B cell (primary cell): ENCODE results near the gene ATXN7. TPM values are rescaled to one million over a fixed set of nuclear protein-coding genes. Genes with fewer than 3 reads are reported as not detected.

ENCODE experiments used
- ATAC-seq: fragments of 200-7000 bp; cut with Tn5 transposase; one replicate; pipeline ENCODE4 v1.10.0; 2021; ENCODE audit warnings: low read depth, mild to moderate bottlenecking, moderate number of reproducible peaks, moderate library complexity
- CTCF ChIA-PET: fragments of 350-600 bp; sonication (Branson Sonifier 250); formaldehyde crosslinking; loops from one replicate; lab custom pipeline; 2021; ENCODE audit warnings: antibody characterized with exemption, inconsistent platforms; lab: Charles Lee
- POLR2A ChIA-PET: fragments of 350-600 bp; sonication (Branson Sonifier 250); formaldehyde crosslinking; loops from one replicate; lab custom pipeline; 2021; ENCODE audit warnings: antibody characterized with exemption; lab: Charles Lee
- DNase-seq: peaks from one replicate; pipeline ENCODE4 v3.0.0; 2013
- H2AFZ ChIP-seq: 2 replicates; pipeline ENCODE4 v1.6.1; 2012; ENCODE audit warnings: mild to moderate bottlenecking, low read depth, low read length; ENCODE audit not compliant: insufficient read depth, poor library complexity, severe bottlenecking
- H3K27ac ChIP-seq, 2 donors: 1 replicate in 1 of 2; 2 replicates in 1 of 2; pipeline ENCODE4 v1.5.1; 2012 to 2013; ENCODE audit warnings: low read length in 2 of 2, mild to moderate bottlenecking in 2 of 2, moderate library complexity in 1 of 2
- H3K27me3 ChIP-seq, 4 experiments: fragments of 200-600 bp in 1 of 4; sonication (generic) in 1 of 4; replicated peaks in 1 of 4; 1 replicate in 2 of 4; 2 replicates in 2 of 4; pipeline versions ENCODE4 v1.6.1 to v1.7.0; 2013 to 2016; ENCODE audit warnings: low read length in 3 of 4, mild to moderate bottlenecking in 2 of 4, mixed read lengths in 1 of 4, moderate library complexity in 1 of 4; ENCODE audit not compliant: insufficient read depth in 4 of 4, control insufficient read depth in 3 of 4; ENCODE audit errors: control extremely low read depth in 1 of 4
- H3K36me3 ChIP-seq, 2 experiments: replicated peaks in 1 of 2; 1 replicate in 1 of 2; 2 replicates in 1 of 2; pipeline versions ENCODE4 v1.6.1 to v1.7.1; 2013; ENCODE audit warnings: low read length in 1 of 2; ENCODE audit not compliant: insufficient read depth in 2 of 2, control insufficient read depth in 1 of 2; ENCODE audit errors: control extremely low read depth in 1 of 2, extremely low read depth in 1 of 2
- H3K4me1 ChIP-seq, 2 donors: fragments of 200-600 bp in 1 of 2; sonication (generic) in 1 of 2; 1 replicate in 1 of 2; 2 replicates in 1 of 2; pipeline versions ENCODE4 v1.5.1 to v1.6.1; 2013 to 2017; ENCODE audit warnings: low read length in 2 of 2; ENCODE audit not compliant: control insufficient read depth in 2 of 2, insufficient read depth in 2 of 2
- H3K4me2 ChIP-seq: replicated peaks from 2 replicates; pipeline ENCODE3; 2012; ENCODE audit warnings: mild to moderate bottlenecking, low read depth, low read length; ENCODE audit not compliant: poor library complexity, severe bottlenecking
- H3K4me3 ChIP-seq, 5 experiments: fragments of 200-600 bp in 1 of 5; sonication (generic) in 1 of 5; 1 replicate in 3 of 5; 2 replicates in 2 of 5; pipeline versions ENCODE4 v1.5.1 to v1.7.0; 2011 to 2016; ENCODE audit warnings: low read length in 4 of 5, mild to moderate bottlenecking in 4 of 5, low read depth in 2 of 5, control low read depth in 1 of 5, moderate library complexity in 1 of 5; ENCODE audit not compliant: insufficient read depth in 1 of 5; ENCODE audit errors: control extremely low read depth in 1 of 5, extremely low read depth in 1 of 5
- H3K79me2 ChIP-seq: fragments of 200-600 bp; sonication (generic); one replicate; pipeline ENCODE4 v1.6.0; 2016; ENCODE audit warnings: low read length; ENCODE audit not compliant: control insufficient read depth, insufficient read depth
- H3K9ac ChIP-seq: fragments of 200-600 bp; sonication (generic); 2 replicates; pipeline ENCODE4 v1.6.1; 2017; ENCODE audit warnings: mild to moderate bottlenecking, low read length, moderate library complexity
- H3K9me3 ChIP-seq, 3 donors: one replicate each; pipeline versions ENCODE4 v1.6.1 to v1.7.1; 2013; ENCODE audit warnings: low read length in 2 of 3; ENCODE audit not compliant: control insufficient read depth in 2 of 3, insufficient read depth in 1 of 3; ENCODE audit errors: control extremely low read depth in 1 of 3
- H4K20me1 ChIP-seq: 2 replicates; pipeline ENCODE4 v1.6.0; 2012; ENCODE audit warnings: mild to moderate bottlenecking, low read length; ENCODE audit not compliant: insufficient read depth, control insufficient read depth, poor library complexity, severe bottlenecking
- H3K27ac Mint-ChIP-seq: one replicate; pipeline ENCODE4 v1.8.0; 2021; ENCODE audit warnings: mixed read lengths
- H3K27me3 Mint-ChIP-seq: one replicate; pipeline ENCODE4 v1.8.0; 2021; ENCODE audit warnings: mixed read lengths
- H3K4me1 Mint-ChIP-seq: one replicate; pipeline ENCODE4 v1.8.0; 2021; ENCODE audit warnings: mixed read lengths
- H3K4me3 Mint-ChIP-seq: one replicate; pipeline ENCODE4 v1.8.0; 2021; ENCODE audit warnings: mixed read lengths
- H3K9me3 Mint-ChIP-seq: one replicate; pipeline ENCODE4 v1.8.0; 2022; ENCODE audit warnings: mixed read lengths; ENCODE audit not compliant: insufficient read depth
- EZH2 ChIP-seq: IDR thresholded peaks from 2 replicates; pipeline ENCODE4 v1.6.1; 2012; ENCODE audit warnings: borderline replicate concordance, low read depth, mild to moderate bottlenecking, moderate library complexity, low read length; ENCODE audit not compliant: insufficient read depth, poor library complexity, severe bottlenecking
- WGBS: methylation state at CpG from one replicate; pipeline ENCODE4 v1.1.5; 2013; ENCODE audit warnings: missing lambda C conversion rate; ENCODE audit not compliant: insufficient coverage; 5-methylcytosine and 5-hydroxymethylcytosine counted together
- intact Hi-C: fragments of 100-400 bp; cut with micrococcal nuclease; formaldehyde crosslinking; loops from one replicate; pipeline ENCODE4 v1.10.0; 2022
- polyA plus RNA-seq: library from polyadenylated mRNA; depleted of rRNA; stranded (reverse); fragments of >200 nt; gene quantifications from 2 replicates; pipeline ENCODE4 v1.2.3, GENCODE V29; 2012
- total RNA-seq, 2 donors: library from RNA; stranded (reverse); fragments of 120-200 nt in 1 of 2; gene quantifications; 1 replicate in 1 of 2; 2 replicates in 1 of 2; pipeline versions ENCODE4 v1.2.3 to v1.2.4, GENCODE V29; 2013 to 2022
- TF ChIP-seq, protein P1 (sequence below): fragments of 200-600 bp; IDR thresholded peaks from one replicate; pipeline ENCODE4 v1.8.0; 2022; ENCODE audit warnings: antibody characterized with exemption, mild to moderate bottlenecking

ATXN7 gene
- total and polyA plus RNA-seq, 2 donors (not counting 1 experiment from before 2014, with no cell fraction given): 18.1 to 74.3 TPM

GRCh38 chr3:64000453-64001055 lies 136.9 kb downstream of the ATXN7 start:
- Mint-ChIP-seq H3K9me3 (no peaks in the 10 kb centered on the region), H3K27me3 (no peaks in the 10 kb centered on the region), H3K27ac (no peak overlapping the region), H3K4me3 (no peak overlapping the region), H3K4me1 (no peaks in the 10 kb centered on the region)
- H3K4me3 ChIP-seq: no peak overlapping the region
- peaks cover 8% of the 10 kb centered on the region for H3K79me2 ChIP-seq
- H3K27ac ChIP-seq: no peak overlapping the region
- no peaks in the 10 kb centered on the region for H3K27me3 ChIP-seq
- H3K4me2 ChIP-seq: no peak overlapping the region
- H4K20me1 ChIP-seq: no peaks in the 10 kb centered on the region
- ATAC-seq: no peak
- H2AFZ ChIP-seq: no peak overlapping the region
- no peaks in the 10 kb centered on the region for H3K9me3 ChIP-seq
- POLR2A ChIA-PET: no interaction called here
- intact Hi-C loops: no loop called here
- CTCF ChIA-PET: interaction anchor here (0.7 kb wide), 1 partner anchor 39 kb away, joined by 3 read pairs; no protein-coding TSS in a partner anchor
- TF ChIP-seq EZH2: no peak
- TF ChIP-seq, protein P1, sequence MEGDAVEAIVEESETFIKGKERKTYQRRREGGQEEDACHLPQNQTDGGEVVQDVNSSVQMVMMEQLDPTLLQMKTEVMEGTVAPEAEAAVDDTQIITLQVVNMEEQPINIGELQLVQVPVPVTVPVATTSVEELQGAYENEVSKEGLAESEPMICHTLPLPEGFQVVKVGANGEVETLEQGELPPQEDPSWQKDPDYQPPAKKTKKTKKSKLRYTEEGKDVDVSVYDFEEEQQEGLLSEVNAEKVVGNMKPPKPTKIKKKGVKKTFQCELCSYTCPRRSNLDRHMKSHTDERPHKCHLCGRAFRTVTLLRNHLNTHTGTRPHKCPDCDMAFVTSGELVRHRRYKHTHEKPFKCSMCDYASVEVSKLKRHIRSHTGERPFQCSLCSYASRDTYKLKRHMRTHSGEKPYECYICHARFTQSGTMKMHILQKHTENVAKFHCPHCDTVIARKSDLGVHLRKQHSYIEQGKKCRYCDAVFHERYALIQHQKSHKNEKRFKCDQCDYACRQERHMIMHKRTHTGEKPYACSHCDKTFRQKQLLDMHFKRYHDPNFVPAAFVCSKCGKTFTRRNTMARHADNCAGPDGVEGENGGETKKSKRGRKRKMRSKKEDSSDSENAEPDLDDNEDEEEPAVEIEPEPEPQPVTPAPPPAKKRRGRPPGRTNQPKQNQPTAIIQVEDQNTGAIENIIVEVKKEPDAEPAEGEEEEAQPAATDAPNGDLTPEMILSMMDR: no peak
- peaks cover 12 to 65% of the 10 kb centered on the region in 2 experiments for H3K36me3 ChIP-seq
- 98% methylated on average over 8 of the region's 9 CpGs for WGBS
- DNase-seq: no peak
- H3K9ac ChIP-seq: no peak overlapping the region
- no peaks in the 10 kb centered on the region for H3K4me1 ChIP-seq

GRCh38 chr3:64002233-64002632 lies 138.6 kb downstream of the ATXN7 start:
- Mint-ChIP-seq H3K9me3 (no peaks in the 10 kb centered on the region), H3K27ac (no peak overlapping the region), H3K4me3 (no peak overlapping the region), H3K4me1 (no peaks in the 10 kb centered on the region), H3K27me3 (no peaks in the 10 kb centered on the region)
- Histone ChIP-seq H3K9ac (no peak overlapping the region), H3K36me3 (peaks cover 5 to 68% of the 10 kb centered on the region in 2 experiments), H3K9me3 (no peaks in the 10 kb centered on the region), H3K4me1 (no peaks in the 10 kb centered on the region), H2AFZ (no peak overlapping the region), H3K79me2 (no peaks in the 10 kb centered on the region), H3K4me2 (no peak overlapping the region), H3K27ac (no peak overlapping the region), H3K4me3 (no peak overlapping the region), H3K27me3 (no peaks in the 10 kb centered on the region), H4K20me1 (no peaks in the 10 kb centered on the region)
- ChIA-PET POLR2A (no interaction called here), CTCF (interaction anchor here (2.2 kb wide), 1 partner anchor 9 kb away, joined by 13 read pairs; no protein-coding TSS in a partner anchor)
- DNase-seq: no peak
- intact Hi-C loops: no loop called here
- no peak for ATAC-seq
- no peak for TF ChIP-seq EZH2
- WGBS: 100% methylated on average over 1 of the region's 4 CpGs
